Spinal cord (tissue), 10 donors: Measurements from ENCODE around the gene KIF18B. TPM values are rescaled to one million over a fixed set of nuclear protein-coding genes. Genes with fewer than 3 reads are reported as not detected.
A peak's percentile ranks its signal among the peaks of the same experiment; 100 is the strongest.

Experiments used
- DNase-seq, 6 donors: peaks; one replicate each; pipeline versions ENCODE4 v3.0.0 to v3.0.0-alpha.2; 2013 to 2015; ENCODE audit warnings: low spot score in 6 of 6, low read depth in 4 of 6
- H3K27ac ChIP-seq: one replicate; pipeline ENCODE4 v1.5.1; 2013; ENCODE audit warnings: low read depth, low read length, control low read depth
- H3K27me3 ChIP-seq: one replicate; pipeline ENCODE4 v1.6.1; 2013; ENCODE audit warnings: low read length; ENCODE audit not compliant: control insufficient read depth, insufficient read depth
- H3K36me3 ChIP-seq: one replicate; pipeline ENCODE4 v1.6.1; 2013; ENCODE audit warnings: low read length; ENCODE audit not compliant: control insufficient read depth, insufficient read depth
- H3K4me1 ChIP-seq: one replicate; pipeline ENCODE4 v1.6.1; 2013; ENCODE audit warnings: low read length; ENCODE audit not compliant: control insufficient read depth, insufficient read depth
- H3K4me3 ChIP-seq: one replicate; pipeline ENCODE4 v1.5.1; 2013; ENCODE audit warnings: low read depth, low read length, control low read depth
- H3K9me3 ChIP-seq: one replicate; pipeline ENCODE4 v1.6.1; 2013; ENCODE audit warnings: low read length; ENCODE audit not compliant: control insufficient read depth, insufficient read depth
- WGBS: methylation state at CpG from one replicate; pipeline ENCODE4 v1.1.5; 2013; ENCODE audit warnings: missing lambda C conversion rate; ENCODE audit not compliant: insufficient coverage; 5-methylcytosine and 5-hydroxymethylcytosine counted together
- long read RNA-seq, 4 donors: transcript quantifications; one replicate each; lab custom pipeline, GENCODE V29; 2026
- polyA plus RNA-seq, 2 donors: library from polyadenylated mRNA; unstranded; fragments of 120-200 nt; gene quantifications; one replicate each; pipeline ENCODE4 v1.2.1, GENCODE V29; 2013; ENCODE audit not compliant: insufficient read length in 2 of 2
- total RNA-seq, 2 donors: library from RNA; depleted of rRNA in 1 of 2; stranded (reverse); fragments of 120-200 nt in 1 of 2; fragments of >200 nt in 1 of 2; gene quantifications; one replicate each; pipeline versions ENCODE4 v1.2.3 to v1.2.4, GENCODE V29; 2013 to 2014
- donor health status: healthy.

KIF18B gene
- total RNA-seq: 1 to 10 TPM; 1.6 to 2.0 TPM
- polyA plus RNA-seq: 10 to 100 TPM in 1 of 2 donors, 1 to 10 TPM in 1; 7.0 to 11.7 TPM
- long read RNA-seq, donor 1: 0 reads
- long read RNA-seq, donor 2: 0 reads
- long read RNA-seq, donor 3: 0 reads
- long read RNA-seq, donor 4, partial matches to known transcripts: 0 of 1 reads
- long read RNA-seq, donor 4, other reads (novel, unspliced or antisense): 0 of 1 reads

DNA sequence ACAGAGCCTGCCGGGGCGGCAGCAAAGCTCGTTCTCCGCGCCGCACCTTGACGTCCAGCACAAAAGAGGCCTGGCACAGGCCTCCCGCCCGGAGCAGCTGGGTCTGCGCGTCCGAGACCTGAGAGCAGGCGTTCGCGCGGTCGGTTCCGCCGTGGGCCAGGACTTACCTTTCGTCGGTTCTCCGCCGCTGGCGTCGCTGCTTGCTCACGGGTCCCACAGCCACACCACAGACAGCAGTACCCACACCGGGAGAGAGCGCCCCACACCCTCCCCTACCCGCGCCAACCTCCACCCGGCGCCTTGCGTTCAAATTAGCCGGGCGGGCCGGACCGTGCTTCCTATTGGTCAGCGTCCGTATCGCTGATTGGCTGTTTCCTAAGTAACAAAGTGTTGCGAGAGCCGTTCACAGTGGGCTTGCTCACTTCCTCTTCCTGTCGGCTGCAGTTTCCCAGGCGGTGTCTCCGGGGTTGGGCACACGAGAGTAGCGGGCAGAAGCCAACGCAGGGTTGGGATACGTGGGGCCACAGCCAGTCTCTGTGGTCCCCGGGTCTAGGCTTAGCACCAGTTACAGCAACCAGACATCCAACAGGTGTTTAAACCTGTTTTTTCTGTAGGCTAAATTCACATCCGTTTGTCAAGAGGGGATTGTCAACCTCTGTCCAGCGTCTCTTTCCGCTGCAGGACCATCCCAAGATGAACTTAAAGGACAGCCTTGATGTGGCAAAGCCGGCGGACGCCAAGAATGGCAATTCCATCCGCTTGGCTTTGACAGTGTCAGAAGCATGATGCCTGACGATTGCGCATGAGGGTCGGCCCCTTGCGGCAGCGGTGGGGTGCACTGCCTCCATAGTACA lies at the start of gene KIF18B:
KIF18B (minus strand) TSS at position 313 of the 854 bp plus-strand sequence. CDS start 11,429 bp downstream, outside the sequence.
- H3K9me3 ChIP-seq: no peaks in the 10 kb centered on the region
- no peaks in the 10 kb centered on the region for H3K36me3 ChIP-seq
- whole genome bisulfite sequencing: under 1% methylated on average over 62 of the region's 62 CpGs
- H3K4me1 ChIP-seq: peaks cover 11% of the 10 kb centered on the region
- H3K27ac ChIP-seq: peak within 1 kb of the TSS; percentile 36
- DNase-seq: peak in 5 of 6 donors; percentile 80 to 98 (median 90)
- no peaks in the 10 kb centered on the region for H3K27me3 ChIP-seq
- peak within 1 kb of the TSS; percentile 48 for H3K4me3 ChIP-seq

DNA sequence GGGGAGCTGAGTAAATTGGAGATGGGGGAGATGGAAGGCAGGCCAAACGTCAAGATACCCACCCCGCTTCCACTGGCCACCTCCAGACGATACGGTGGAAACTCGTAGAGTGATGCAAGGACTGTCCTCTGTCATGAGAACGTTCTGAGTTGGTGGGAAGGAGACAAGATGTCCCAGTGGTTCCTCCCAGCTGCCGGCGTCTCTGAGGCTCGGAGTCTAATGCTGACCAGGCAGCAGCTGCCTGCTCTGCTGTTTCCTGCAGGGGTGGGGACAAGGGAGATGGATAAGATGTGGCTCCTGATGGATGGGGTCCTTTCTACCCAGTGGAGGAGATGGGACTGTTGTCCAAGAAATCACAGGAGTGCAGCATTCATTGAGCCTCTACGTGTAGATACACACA lies 48.7 kb upstream of the KIF18B start:
- Histone ChIP-seq H3K27ac (no peak overlapping the region), H3K27me3 (no peaks in the 10 kb centered on the region), H3K4me3 (no peak overlapping the region), H3K9me3 (no peaks in the 10 kb centered on the region), H3K4me1 (peaks cover 13% of the 10 kb centered on the region), H3K36me3 (no peaks in the 10 kb centered on the region)
- DNase-seq: no peak
- WGBS: 86% methylated on average over 9 of the region's 10 CpGs

DNA sequence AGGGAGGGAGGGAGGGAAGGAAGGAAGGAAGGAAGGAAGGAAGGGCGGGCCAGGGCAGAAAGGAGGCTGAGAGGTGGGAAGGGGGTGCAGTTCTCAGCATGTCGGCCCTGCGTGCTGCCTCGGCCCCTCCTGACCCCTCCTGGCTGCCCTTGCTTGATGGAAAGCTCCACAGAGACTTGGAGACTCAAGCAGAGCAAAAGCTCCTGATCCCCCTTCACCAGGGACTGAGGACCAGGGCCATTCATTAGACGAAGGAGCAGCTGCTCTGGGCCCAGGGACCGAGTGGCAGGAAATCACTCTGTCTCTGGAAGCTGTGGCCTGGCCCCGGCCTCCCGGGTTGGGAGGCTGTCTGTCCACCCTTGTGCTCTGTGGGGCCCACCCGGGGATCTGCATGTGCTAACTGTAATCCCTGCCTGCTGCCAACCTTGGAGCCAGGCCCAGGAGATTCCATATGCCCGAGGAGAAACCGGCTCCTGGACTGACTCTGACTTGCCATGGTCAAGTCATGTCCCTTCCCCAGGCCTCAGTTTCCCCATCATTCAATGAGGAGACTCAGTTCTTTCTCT lies 47.9 kb upstream of the KIF18B start:
- no peak overlapping the region for H3K4me3 ChIP-seq
- H3K4me1 ChIP-seq: peaks cover 13% of the 10 kb centered on the region
- no peaks in the 10 kb centered on the region for H3K27me3 ChIP-seq
- H3K9me3 ChIP-seq: no peaks in the 10 kb centered on the region
- H3K27ac ChIP-seq: no peak overlapping the region
- no peaks in the 10 kb centered on the region for H3K36me3 ChIP-seq
- 37% methylated on average over 10 of the region's 11 CpGs for WGBS
- no peak for DNase-seq

DNA sequence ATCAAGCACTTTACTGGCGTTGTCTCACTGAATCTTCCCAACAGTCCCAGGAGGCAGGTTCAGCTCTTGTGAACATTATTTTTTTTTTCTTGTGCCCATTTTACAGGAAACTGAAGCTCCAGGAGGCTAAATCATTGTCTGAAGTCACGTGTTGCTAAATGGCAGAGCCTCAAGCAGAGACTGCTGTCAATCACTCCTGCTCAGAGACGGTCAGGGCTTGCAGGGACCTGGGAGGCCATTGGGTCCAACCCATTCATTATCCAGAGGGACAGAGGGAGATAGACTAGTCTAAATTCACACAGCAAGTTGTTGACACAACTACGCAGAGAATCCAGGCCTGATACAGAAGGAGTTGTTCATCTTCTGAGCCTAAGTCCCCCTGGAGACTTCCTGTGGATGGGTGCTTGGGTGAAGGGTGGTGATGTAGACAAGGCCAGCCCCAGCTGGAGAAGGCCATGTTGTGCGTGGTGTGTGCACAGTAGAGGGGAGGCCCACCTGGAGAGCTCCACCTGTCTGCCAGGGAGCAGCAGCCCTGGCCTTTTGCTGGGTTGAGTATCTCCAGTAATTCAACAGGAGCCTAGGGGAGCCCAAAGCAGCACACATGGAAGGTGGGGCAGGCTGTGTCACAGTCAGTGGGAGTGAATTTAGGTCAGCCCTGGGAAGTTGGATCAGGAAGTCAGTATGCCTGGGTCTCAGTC lies 44.8 kb upstream of the KIF18B start:
- DNase-seq: no peak
- WGBS: 74% methylated on average over 5 of the region's 5 CpGs
- peaks cover 5% of the 10 kb centered on the region for H3K27me3 ChIP-seq
- no peak overlapping the region for H3K27ac ChIP-seq
- no peak overlapping the region for H3K4me3 ChIP-seq
- H3K4me1 ChIP-seq: peaks cover 28% of the 10 kb centered on the region
- H3K36me3 ChIP-seq: no peaks in the 10 kb centered on the region
- no peaks in the 10 kb centered on the region for H3K9me3 ChIP-seq

DNA sequence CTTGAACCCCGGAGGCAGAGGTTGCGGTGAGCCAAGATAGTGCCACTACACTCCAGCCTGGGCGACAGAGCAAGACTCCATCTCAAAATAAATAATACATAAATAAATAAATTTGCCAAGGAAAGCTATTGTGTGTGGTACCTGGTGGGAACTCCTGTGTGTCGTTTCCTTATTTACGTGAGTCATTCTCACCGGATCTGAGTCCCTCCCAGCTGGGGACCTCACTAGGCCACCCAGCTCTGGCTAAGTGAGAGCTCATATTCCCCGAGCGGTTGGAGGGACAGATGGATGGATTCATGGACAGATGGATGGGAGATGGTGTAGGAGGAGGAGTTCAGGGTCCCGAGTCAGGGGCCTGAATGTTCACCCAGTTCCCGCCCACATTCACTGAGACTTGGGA lies 43.4 kb upstream of the KIF18B start:
- WGBS: 82% methylated on average over 7 of the region's 10 CpGs
- H3K4me1 ChIP-seq: peaks cover 32% of the 10 kb centered on the region
- no peak overlapping the region for H3K27ac ChIP-seq
- no peak overlapping the region for H3K4me3 ChIP-seq
- H3K27me3 ChIP-seq: peaks cover 5% of the 10 kb centered on the region
- DNase-seq: no peak
- H3K36me3 ChIP-seq: no peaks in the 10 kb centered on the region
- H3K9me3 ChIP-seq: no peaks in the 10 kb centered on the region

DNA sequence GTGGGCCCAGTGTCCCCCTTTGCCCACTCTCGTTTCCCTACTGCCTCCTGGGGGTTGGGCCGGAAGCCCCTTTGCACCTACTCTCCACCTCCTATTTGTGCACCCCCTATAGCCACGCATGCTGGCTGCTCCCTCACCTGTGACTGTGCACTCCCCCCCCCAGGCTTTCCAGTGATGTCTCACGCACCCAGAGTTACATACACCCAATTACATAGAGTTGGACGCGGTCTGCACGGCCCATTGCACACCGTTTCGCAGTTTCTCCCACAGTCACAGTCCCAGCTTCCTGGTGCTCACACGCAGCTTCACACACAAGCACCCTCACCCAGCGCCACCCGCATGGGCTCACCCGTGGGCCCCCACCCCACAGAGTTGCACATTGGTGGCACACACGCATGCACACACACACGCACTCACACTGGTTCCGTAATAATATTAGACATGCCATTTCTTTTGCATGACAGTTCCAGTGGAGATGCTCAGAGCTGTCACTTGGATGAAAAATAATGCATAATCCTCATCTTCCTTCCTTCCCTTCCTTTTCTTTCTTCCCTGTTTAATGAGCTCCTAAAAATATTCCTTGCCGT lies 42.1 kb upstream of the KIF18B start:
- Histone ChIP-seq H3K9me3 (no peaks in the 10 kb centered on the region), H3K27ac (no peak overlapping the region), H3K4me1 (peaks cover 28% of the 10 kb centered on the region), H3K36me3 (no peaks in the 10 kb centered on the region), H3K4me3 (no peak overlapping the region), H3K27me3 (peaks cover 5% of the 10 kb centered on the region)
- DNase-seq: no peak
- WGBS: 87% methylated on average over 16 of the region's 17 CpGs

DNA sequence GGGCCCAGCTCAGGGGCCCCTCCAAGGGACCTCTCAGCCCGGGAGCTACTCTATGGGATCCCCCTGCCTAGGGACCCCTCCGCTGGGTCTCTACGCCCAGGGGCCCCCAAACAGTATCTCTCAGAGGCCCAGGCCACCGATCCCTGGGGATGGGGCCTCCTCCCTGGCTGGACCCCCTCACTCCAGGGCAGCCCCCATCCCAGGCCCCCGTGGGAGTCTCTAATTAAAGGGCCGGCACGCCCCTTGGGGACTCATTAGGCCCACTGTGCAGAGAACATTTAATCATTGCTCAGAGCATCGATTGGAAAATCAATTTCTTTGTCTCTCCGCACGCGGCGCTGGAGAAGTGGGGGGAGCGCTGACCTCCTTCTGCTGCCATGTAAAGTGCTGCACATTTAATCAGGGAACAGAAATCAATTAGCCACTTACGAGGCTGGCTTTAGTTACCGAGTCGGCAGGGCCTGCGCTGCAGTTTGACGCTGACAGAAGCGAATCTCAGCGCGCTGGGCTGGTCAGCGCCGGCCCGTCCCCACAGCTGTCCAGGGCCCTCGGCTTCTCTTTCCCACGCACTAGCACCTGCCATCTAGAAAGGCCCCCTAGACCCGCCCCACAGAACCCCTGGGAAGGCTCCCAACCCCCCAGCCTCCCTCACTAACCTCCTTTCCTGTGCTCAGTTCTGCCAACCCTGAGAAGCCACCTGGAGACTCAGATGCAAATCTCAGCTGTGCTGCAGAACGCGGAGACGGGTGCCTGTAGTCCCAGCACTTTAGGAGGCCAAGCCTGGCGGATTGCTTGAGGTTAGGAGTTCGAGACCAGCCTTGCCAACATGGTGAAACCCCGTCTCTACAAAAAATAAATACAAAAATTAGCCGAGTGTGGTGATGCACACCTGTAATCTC lies 40.7 kb upstream of the KIF18B start:
- no peaks in the 10 kb centered on the region for H3K9me3 ChIP-seq
- H3K27me3 ChIP-seq: peaks cover 5% of the 10 kb centered on the region
- no peak overlapping the region for H3K27ac ChIP-seq
- H3K36me3 ChIP-seq: no peaks in the 10 kb centered on the region
- H3K4me3 ChIP-seq: no peak overlapping the region
- WGBS: 32% methylated on average over 31 of the region's 34 CpGs
- peaks cover 28% of the 10 kb centered on the region for H3K4me1 ChIP-seq
- peak in 2 of 6 donors; percentile 46 to 89 for DNase-seq

DNA sequence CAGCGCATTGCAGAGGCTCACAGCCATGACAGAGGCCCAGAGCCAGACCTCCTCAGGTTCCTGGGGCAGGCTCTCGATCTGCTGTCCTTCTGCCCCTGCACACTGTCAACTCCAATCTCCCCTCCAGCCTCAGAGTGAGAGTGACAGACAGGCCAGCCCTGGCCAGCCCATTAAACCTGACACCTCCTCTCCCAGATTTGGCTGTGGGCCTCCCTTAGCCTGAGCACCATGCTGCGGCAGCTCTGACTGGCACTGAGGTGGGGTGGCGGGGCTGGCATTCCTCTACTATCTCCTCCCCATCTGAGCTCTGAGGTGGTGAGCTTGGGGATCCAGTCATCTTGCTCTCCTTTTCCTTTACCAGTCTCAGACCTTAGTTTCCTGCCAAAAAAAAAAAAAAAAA lies 36.0 kb upstream of the KIF18B start:
- WGBS: 74% methylated on average over 3 of the region's 4 CpGs
- no peak for DNase-seq
- peaks cover 31% of the 10 kb centered on the region for H3K4me1 ChIP-seq

More for the DNA sequence above, 36.0 kb upstream of the KIF18B start:
- Histone ChIP-seq H3K27ac (no peak overlapping the region), H3K27me3 (peaks cover 3% of the 10 kb centered on the region), H3K36me3 (no peaks in the 10 kb centered on the region), H3K4me3 (no peak overlapping the region), H3K9me3 (no peaks in the 10 kb centered on the region)
